ENCODE data around the gene CTTNBP2NL.
A peak's percentile ranks its signal among the peaks of the same experiment; 100 is the strongest.
"Not testable (repeated sequence)": the region's sequence is repeated elsewhere in the genome, so short reads cannot be mapped to it uniquely, and the experiment has no call there.

The CTTNBP2NL gene

DNA sequence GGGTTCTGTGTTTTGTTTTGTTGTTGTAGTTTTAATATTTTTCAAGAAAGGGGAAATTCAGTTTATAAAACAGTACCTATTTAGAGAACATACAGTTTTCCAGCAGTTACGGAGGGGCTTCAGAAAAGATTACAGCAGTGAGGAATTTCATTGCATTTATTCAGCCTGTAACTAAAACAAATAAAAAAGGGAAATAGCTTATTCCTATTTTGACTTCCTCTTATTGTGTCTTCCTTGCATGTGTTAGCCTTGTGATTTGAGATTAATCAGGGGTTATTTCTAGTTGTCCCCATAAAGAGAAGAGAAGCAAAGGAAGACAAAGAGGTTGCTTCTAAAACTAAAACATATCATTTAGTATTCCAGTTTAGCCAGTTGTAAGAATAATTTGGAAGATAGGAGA, 35.0 kb downstream of the CTTNBP2NL start:
- no peak for DNase-seq

DNA sequence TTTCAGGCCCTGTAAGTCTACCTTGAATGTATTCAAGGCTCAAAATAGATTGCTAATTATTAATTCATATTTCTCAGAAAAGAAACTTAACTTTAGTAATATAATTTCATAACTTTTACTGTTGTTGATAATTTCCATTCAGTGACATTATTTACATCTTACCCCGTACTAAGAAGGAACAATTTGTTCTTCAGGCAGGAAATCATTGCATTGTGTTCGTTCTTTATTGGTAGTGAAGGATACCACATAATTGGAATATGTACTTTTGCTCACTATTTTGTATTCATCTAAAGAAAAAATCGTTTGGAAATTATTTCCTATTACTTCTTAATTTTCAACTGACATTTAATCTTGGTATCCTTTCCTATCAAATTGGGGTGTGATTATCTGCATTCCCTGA, 39.4 kb downstream of the CTTNBP2NL start:
- no peak for DNase-seq

- DNase-seq = no peak
Measured at GRCh38 chr1:112436384-112437156, 40.6 kb downstream of the CTTNBP2NL start.

DNA sequence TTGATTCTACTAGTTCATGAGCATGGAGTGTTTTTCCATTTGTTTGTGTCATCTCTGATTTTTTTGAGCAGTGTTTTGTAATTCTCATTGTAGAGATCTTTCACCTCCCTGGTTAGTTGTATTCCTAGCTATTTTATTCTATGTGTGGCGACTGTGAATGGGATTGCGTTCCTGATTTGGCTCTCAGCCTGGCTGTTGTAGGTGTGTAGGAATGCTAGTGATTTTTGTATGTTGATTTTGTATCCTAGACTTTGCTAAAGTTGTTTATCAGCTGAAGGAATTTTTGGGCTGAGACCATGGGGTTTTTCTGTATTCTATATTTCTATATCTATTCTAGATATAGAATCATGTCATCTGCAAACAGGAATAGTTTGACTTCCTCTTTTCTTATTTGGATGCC, 42.1 kb downstream of the CTTNBP2NL start:
- DNase-seq = not testable (repeated sequence)

- DNase-seq = no peak
Measured at GRCh38 chr1:112439592-112439991, 43.6 kb downstream of the CTTNBP2NL start.

- no peak for DNase-seq
Measured at GRCh38 chr1:112440574-112440973, 44.6 kb downstream of the CTTNBP2NL start.

- no peak for DNase-seq
Measured at GRCh38 chr1:112444269-112444668, 48.3 kb downstream of the CTTNBP2NL start.

- DNase-seq = no peak
Measured at GRCh38 chr1:112445596-112445995, 49.6 kb downstream of the CTTNBP2NL start.

GRCh38 chr1:112446411-112446810, 50.4 kb downstream of the CTTNBP2NL start:
- no peak for DNase-seq

DNA sequence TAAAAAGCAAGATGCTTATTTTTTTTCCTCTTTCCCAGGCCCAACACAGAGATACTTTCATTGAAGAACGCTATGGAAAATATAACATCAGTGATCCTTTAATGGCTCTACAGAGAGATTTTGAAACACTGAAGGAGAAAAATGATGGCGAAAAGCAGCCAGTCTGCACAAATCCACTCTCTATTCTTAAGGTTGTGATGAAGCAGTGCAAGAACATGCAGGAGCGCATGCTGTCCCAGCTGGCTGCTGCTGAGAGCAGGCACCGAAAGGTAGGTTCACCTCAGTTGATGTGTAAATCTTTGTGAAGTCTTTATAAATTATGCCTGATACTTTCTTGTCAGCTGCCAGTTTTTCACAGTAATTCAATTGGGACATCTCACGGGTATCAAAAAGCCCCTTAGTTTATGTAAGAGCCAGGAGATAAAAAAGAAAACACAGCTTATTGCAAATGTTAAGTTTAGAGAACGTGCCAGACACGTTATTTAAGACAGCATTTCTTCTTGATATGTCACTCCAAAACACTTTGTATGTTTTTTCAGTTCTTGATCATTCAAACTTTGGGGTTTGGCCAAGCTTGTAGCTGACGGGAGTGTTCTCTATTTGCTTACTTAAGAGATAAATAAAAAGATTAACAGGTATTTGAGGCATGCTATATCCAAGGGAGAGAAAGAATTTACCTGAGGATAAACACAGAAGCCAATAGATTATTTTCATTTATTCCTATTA, 53.1 kb downstream of the CTTNBP2NL start:
- DNase-seq = no peak

- no peak for DNase-seq
Measured at GRCh38 chr1:112449630-112449983, 53.6 kb downstream of the CTTNBP2NL start.

DNA sequence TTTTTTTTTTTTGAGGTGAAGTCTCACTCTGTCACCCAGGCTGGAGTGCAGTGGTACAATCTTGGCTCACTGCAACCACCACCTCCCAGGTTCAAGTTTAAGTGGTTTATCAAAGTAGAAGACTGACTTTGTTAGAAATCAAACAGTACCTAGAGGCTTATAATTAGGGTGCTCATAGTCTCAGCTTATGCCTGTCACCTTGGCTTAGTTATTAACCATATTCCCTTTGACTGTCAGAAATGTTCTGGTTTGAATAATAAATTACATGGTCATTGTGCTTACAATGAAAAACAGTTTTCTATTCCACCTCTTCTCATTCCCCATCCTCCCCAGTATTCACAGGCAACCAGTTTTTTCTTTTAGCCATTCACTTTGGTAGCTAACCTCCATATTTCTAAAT, 54.8 kb downstream of the CTTNBP2NL start:
- DNase-seq = no peak

GRCh38 chr1:112451301-112451700, 55.3 kb downstream of the CTTNBP2NL start:
- not testable (repeated sequence) for DNase-seq

GRCh38 chr1:112453876-112454275, 57.9 kb downstream of the CTTNBP2NL start:
- DNase-seq = no peak

- no peak for DNase-seq
Measured at GRCh38 chr1:112454316-112454715, 58.3 kb downstream of the CTTNBP2NL start.

GRCh38 chr1:112457241-112457640, 61.2 kb downstream of the CTTNBP2NL start:
- no peak for DNase-seq

DNA sequence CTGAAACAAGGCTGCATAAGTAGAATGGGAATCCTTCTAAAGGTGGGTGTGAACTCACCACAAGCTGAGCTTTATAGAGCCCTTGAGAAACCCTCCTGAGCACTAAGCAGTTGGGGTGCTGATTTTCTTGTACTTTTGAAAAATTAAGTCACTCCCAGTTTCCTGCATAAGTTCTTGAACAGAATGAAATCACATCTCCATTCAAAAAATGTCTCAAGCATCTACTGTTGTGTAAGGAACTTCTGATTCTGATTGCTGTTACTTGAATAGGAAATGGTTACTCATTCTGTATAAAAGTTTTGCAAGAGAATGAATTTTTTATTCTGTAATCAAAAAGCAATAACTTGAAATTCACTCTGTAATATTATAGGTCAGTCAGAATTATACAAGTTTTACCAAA, 61.9 kb downstream of the CTTNBP2NL start:
- no peak for DNase-seq

- no peak for DNase-seq
Measured at GRCh38 chr1:112458756-112459155, 62.7 kb downstream of the CTTNBP2NL start.

DNA sequence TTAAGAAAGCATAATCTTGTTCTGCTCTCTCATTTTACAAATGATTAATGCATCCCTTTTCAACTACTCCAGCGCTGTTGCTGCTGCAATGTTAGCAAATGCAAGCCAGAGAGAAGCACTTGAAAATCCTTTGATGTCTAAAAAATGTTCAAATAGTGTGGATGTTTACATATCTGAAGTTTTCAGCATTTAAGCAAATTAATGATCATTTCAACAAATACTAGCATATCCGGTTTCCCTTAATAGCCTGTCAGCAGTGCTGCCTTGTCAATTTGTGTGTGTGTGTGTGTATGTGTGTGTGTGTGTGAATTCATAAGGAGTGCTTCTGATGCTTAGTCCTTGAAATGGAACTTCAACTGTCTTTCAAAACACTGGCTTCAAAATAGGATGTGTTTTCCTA, 64.6 kb downstream of the CTTNBP2NL start:
- no peak for DNase-seq

- no peak for DNase-seq
Measured at GRCh38 chr1:112461200-112461871, 65.3 kb downstream of the CTTNBP2NL start.

GRCh38 chr1:112462953-112463279, 66.9 kb downstream of the CTTNBP2NL start:
- DNase-seq = no peak

DNA sequence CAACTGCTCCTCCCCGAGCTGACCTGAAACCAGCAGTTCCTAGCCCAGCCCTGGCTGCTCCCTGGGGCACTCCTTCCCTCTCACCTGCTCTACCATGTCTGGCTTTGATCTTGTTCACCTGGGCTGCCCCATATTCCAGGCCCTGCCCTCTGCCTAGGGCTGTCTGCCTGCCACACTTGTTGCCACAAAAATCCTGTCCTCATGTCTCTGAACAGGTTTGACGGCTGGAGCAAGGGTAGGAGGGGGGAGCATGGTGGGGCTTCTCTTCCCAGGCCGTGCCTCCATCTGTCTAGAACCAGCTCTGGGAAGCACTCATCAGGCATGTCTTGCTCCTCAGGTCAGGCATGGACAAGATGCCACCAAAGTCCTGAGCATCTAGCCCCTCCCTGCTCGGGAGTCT, 68.5 kb downstream of the CTTNBP2NL start:
- no peak for DNase-seq

- DNase-seq = no peak
Measured at GRCh38 chr1:112465122-112465521, 69.1 kb downstream of the CTTNBP2NL start.

- DNase-seq = peak; percentile 91
Measured at GRCh38 chr1:112466078-112466660, 70.2 kb downstream of the CTTNBP2NL start.

All from stimulated activated CD4-positive, alpha-beta T cell treated with anti-CD3 and anti-CD28 coated beads, Interleukin-4, amount 100 ng/mL, for 24 hours (primary cell).